HS-5 (cell line): ENCODE measurements around the gene CHP1.
"Not testable (repeated sequence)": the region's sequence is repeated elsewhere in the genome, so short reads cannot be mapped to it uniquely, and the experiment has no call there.

Experiments used
- DNase-seq: peaks from one replicate; pipeline ENCODE4 v3.0.0-alpha.2; 2012; ENCODE audit warnings: low read depth

CHP1 gene

DNA sequence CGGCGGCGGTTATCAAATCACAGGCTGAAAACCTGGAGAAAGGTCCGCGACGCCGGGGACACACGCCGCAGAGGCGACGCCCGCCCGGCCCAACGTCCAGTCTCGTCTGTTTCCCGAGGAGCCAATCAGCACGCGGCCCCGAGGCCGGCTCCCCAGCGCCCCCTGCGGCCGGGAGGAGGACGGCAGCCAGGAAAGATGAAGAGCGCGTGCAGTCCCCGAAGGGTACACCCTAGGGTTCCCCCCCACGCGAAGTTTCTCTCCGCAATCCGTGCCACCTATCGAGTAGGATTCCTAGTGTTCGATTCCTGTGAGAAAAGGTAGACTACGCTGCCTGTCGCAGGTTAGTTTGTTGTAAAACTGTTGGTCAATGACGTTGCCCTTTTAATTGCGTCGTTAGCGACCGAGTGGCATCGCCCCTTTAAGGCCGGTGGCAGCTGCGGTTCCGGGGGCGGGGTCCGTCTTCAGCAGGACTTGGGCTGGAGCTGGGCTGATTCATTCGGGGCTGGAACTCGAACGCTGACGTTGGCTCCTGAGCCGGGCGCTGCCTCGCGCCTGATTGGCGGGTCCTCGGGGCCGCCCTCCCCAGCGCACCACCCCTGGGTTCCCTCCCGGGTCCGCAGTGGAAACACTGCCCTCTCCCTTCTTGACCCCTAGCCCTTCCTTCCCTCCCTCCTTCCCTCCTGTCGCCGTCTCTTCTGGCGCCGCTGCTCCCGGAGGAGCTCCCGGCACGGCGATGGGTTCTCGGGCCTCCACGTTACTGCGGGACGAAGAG is at the start of gene CHP1, which contains the start of gene EXD1:
CHP1 (plus strand) TSS at position 619 of the 772 bp plus-strand sequence; CDS start at position 734, 115 bp downstream.
EXD1 (minus strand) TSS at position 108 of the 772 bp plus-strand sequence. CDS start 4,182 bp downstream, outside the sequence.
- DNase-seq, result peak; percentile 96

DNA sequence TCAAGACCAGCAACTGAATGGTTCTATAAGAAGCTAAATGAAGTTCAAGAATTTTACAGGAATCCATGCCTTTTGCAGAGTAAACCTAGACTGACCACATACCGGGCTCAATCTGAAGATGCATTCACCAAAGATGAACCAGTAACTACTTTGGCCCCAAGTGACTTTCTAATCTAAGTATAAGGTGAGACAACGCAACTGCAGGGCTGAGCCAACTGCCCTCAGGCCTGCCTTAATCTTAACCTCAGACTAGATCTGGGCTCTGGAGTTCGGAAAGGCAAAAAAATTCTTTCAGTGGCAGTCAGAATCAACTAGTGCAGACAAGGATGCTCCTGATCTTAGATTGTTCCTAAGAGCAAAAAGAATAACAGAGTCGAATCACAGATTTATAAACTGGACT is 48.8 kb upstream of the CHP1 start:
- no peak for DNase-seq

DNA sequence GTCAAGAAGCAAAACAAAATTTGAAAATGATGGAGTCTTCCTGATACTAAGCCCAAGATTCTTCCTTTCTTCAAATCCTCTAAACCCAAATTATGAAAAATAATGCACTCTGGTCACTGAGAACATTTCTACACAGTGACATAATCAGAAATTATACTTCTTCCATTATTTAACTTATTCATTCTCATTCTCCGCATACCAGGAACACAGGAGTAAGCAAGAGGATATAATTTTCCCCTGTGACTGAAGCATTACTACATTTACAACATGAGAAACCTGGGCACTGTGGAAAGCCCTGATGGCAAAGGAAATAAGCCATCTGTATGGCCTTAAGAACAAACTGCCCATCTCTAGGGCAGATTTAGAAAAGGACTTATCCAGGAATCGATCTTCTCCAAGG is 47.5 kb upstream of the CHP1 start:
- DNase-seq, result no peak

DNA sequence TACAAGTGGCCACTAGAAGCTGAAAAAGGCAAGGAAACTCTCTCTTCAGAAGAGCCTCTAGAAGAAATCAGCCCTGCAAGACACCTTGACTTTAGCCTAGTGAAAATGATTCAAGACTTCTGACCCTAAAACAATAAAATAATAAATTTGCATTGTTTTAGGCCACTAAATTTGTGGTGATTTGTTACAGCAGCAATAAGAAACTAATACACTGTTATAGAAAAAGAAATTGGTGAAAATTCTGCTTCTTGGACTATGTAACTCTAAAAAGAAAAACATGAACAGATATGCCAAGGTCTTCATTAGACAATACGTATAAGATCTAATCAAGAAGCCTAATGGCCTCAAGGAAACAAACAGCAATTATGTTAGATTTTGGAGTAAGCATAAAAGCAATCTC is 36.6 kb upstream of the CHP1 start:
- DNase-seq, result no peak

DNA sequence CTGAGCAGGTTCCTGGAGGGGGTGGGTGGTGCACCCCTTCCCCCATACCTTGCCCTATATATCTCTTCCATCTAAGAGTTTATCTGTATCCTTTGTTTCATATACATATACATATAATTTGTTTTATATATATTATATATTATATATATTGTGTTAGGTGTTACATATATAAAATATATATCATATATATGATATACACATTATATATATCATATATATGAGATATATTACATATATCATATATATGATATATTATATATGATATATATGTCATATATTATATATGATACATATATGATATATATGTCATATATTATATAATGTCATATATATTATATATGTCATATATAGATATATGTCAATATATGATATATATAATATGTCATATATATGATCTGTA is 31.6 kb upstream of the CHP1 start:
- DNase-seq, result no peak

DNA sequence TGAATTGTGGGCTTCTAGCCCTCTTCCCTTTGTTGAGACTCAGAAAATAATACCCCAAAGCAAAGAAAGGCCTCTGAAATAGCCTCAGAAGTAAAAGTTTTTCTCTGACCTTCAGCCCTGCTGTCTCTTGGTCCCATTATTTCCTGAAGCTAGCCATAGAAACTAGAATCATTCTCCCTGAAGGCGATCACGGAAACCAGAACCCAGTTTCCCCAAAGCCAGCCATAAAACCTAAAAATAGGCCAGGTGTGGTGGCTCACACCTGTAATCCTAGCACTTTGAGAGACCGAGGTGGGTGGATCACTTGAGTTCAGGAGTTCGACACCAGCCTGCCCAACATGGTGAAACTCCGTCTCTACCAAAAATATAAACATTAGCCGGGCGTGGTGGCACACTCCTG is 27.7 kb upstream of the CHP1 start:
- no peak for DNase-seq

DNA sequence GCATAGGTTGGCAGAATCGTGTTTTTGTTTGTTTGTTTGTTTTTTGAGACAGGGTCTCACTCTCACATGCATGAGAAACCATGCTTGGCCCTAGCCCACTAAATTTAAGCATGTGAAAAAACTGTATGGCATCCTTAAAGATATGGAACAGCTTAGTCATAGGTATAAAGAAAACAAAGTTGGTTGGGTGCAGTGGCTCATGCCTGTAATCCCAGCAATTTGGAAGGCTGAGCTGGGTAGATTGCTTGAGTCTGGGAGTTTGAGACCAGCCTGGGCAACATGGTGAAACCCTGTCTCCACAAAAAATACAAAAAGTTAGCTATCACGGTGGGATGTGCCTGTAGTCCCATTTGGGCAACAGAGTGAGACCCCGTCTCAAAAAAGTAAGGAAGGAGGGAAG is 25.8 kb upstream of the CHP1 start:
- no peak for DNase-seq

DNA sequence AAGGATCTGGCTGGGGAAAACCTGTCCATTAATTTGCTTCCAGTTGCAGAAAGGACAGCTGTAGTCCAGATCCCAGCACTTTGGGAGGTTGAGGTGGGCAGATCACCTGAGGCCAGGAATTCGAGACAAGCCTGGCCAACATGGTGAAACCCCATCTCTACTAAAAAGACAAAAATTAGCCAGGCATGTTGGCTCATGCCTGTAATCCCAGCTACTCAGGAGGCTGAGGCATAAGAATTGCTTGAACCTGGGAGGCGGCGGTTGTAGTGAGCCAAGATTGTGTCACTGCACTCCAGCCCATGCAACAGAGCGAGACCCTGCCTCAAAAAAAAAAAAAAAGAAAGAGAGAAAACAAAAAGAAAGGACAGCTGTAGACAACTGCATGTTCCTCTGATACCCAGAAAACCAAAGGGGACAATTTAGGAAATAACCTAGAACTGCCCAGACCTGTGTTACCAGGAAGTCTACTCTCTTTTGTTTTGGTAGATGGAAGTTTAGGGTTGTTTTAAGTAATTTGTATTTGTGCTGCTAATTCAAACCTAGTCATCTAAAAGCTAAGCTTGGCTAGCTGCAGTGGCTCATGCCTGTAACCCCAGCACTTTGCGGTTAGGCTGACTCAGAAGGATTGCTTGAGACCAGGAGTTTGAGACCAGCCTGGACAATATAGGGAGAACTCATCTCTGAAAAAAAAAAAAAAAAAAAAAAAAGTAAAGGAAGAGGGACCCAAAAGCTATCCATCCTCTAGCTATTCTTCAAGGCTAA is 23.2 kb upstream of the CHP1 start:
- DNase-seq, result no peak

DNA sequence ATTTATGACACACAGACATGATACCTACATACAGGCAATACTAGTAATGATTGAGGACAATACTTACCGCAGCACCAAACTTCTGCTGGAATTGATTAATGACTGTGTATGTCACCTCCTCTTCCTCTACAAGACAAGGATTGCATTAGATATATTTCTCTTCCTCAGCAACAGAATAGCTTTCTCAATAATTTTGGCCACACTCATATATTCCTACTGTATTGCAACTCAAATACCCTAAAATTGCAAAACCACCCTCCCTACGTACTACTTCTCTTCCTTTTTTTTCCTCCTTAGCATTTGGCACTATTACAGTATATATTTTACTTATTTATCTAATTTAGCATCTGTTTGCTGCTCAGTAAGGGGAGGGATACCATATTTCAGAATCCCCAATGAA is 15.4 kb upstream of the CHP1 start:
- DNase-seq, result no peak

DNA sequence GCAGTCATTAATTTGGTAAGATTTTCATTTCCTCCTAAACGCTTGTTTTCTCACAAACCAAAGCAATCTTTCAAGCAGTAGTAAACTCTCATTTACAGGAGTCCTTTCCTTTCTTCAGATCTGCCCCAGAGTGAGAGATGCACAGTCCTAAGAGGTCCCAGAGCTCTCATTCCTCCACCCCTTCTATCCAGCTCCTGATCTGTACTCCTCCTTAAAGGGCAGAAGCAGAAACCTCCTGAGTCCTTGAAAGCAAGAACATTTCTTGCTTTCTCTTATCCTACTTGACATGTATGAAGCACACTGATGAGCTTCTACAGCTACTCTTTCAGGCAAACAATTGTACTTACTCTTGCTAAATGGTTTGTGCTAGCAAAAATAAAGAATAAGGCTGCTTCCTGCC is 12.2 kb upstream of the CHP1 start:
- DNase-seq, result no peak

DNA sequence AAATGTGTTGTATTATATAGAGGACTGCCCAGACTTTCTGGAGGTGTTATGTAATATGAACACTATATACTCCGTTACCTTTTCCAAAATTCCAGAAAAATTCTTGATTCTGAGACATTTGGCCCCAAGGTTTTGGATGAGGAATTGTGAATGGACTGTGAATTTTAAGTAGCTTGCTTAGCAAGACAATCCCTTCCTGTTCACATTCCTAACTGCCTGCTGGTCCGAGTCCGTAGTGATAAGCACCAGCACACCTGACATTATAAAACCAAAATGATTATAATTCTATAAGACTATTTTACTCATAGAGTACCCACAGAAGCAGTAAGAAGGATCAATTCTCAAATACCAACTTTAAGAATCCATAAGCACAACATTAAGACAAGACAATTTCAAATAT is 11.7 kb upstream of the CHP1 start:
- DNase-seq, result no peak

DNA sequence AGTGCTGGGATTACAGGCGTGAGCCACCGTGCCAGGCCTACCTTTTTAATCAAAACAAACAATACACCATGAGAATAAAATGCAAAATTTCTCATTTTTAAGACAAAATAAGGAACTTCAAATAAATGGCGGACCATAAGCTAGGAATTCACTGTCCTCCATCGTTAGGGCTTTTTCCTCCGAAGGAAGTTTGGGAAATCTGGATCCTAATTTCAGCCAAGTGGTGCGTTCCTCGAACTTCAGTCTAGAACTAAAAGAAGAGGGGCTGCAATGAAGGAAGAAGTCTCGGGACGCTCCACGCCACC is 771 bp upstream of the CHP1 start:
- DNase-seq, result no peak

DNA sequence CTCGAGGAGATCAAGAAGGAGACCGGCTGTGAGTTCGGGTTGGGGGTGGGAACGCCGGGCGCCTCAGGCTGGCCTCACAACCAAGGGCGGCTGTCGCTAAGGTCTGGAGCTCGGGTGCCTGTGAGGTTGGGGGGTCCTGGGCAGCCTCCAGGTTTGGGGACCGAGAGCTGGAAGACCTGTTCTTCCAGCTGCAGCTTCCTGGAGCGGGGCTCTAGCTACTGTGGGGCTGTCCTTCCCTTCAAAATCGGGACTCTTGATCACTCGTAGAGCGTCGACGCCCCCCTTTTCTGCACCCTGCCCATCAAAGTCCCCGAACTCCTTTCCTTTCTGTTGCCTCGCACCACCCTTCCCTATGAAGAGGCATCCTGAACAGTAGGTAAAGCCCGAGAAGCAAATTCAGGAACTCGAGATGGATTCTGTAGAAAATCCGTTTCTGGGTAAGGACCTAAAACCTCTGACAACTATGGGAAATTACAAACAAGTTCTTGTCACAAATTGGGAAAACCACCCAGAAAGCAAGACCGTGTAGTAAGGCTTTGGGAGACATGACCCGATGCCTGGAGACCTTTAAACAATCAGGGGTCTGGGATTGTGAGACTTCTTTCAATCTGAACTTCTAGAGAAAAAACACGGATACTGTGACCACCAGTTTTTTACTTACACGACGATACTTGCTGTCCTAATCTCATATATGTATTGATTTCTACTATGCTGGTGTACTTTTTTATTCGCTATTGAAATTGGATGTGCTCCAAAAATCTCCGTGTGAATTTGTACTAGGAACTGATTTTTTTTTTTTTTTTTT is 556 bp downstream of the CHP1 start:
- peak; percentile 1 for DNase-seq

DNA sequence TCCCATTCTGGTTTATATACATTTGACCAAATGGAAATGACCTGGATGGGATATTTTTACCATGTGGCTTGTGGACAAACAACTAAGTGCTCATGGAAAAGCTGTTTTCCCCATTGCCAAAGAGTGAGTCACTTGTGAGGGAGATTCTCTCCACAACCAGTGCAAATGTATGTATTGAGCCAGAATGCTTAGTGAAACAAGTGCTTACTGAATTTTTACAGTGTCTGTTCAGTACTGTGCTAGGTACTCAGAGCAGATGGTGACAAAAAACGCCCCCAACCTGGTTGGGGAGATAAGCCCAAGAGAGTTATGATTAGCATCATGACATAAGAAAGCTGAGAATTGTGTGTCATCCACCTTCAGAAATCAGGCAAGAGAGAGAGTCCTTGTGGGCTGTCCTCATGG is 2.3 kb downstream of the CHP1 start:
- peak; percentile 53 for DNase-seq

DNA sequence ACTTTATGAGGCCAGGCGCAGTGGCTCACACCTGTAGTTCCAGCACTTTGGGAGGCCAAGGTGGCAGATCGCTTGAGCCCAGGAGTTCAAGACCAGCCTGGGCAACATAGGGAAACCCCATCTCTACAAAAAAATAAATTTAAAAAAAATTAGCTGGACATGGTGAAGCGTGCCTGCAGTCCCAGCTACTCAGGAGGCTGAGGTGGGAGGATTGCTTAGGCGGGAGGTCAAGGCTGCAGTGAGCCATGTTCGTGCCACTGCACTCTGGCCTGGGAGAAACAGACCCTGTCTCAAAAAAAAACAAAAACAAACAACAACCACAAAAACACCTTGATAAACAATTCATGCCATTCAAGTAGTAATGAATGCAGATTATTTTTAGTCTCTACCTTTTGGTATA is 4.2 kb downstream of the CHP1 start:
- DNase-seq, result not testable (repeated sequence)

DNA sequence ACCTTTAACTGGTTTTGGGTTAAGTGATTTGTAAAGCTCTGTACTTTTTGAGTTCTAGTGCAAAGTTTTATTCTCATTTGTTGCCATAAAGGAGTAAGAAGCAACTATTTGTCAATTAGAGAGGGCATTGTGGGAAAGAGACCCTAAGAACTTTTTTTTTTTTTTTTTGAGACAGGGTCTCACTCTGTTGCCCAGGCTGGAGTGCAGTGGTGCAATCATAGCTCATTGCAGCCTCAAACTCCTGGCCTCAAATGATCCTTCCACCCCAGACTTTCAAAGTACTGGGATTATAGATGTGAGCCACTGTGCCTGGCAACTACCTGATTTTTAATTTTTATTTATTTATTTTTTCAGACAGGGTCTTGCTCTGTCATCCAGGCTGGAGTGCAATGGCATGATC is 4.9 kb downstream of the CHP1 start:
- no peak for DNase-seq

DNA sequence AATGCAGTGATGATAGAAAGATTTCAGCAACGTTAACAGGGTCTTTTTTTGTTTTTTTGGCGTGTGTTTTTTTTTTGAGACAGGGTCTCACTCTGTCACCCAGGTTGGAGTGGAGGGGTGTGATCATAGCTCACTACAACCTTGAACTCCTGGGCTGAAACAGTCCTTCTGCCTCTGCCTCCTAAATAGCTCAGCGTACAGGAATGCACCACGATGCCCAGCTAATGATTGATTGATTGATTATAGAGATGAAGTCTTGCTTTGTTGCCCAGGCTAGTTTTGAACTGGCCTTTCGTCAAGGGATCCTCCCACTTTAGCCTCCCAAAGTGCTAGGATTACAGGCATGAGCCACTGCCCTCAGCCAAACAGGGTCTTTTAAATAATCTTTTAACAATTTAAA is 7.0 kb downstream of the CHP1 start:
- DNase-seq, result no peak

DNA sequence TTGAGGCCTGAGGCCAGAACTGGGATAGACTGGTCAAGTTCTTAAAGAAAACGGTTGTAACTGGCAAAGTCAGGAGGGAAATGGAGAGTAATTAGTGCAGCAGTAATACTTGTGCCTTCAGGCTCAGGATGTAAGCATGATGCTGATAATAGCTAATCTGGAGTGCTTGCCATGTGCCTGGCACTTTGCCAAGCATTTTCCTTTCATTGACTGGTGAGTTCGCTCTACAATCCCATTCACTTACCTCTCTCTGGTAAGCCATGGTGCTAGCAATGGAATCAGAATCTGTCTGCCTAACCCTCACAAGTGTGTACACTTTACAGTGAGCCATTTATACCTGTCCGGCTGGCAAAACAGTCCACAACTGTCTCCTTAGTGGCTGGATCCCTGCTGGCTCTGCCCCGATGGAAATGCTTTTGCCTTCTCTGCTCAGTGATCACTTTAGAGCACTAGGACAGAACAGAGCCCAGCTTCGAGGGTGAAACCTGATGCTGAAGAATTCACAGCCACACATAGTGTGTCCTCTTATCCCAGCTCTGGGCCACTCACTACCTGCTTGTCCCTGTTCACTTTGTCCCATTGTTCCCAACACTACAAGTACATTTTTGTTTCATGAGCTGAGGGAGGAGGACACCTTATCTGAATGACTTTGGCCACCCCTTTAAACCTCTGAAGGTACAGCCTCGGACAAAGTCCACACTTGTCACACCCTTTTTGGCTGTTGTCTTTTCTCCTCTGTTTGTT is 10.3 kb downstream of the CHP1 start:
- no peak for DNase-seq

DNA sequence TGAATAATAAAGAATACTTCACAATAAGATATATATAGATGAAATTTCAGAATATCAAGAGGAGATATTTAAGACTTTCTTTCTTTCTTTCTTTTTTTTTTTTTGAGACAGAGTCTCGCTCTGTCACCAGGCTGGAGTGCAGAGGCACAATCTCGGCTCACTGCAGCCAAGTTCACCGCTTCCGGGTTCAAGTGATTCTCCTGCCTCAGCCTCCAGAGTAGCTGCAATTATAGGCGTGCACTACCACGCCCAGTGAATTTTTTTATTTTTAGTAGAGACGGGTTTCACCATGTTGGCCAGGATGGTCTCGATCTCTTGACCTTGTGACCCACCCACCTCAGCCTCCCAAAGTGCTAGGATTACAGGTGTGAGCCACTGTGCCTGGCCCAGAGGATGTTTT is 19.7 kb downstream of the CHP1 start:
- not testable (repeated sequence) for DNase-seq

DNA sequence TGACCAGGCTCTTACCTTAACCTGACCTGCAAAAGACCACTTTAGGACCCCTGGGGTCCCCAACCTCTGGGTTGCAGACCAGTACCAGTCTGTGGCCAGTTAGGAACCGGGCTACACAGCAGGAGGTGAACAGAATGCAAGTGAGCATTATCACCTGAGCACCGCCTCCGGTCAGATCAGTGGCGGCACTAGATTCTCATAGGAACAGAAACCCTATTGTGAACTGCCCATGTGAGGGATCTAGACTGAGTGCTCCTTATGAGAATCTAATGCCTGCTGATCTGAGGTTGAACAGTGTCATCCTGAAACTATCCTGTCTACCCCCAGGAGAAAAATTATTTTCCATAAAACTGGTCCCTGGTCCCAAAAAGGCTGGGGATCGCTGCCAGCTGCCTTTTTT is 20.3 kb downstream of the CHP1 start:
- DNase-seq, result no peak

DNA sequence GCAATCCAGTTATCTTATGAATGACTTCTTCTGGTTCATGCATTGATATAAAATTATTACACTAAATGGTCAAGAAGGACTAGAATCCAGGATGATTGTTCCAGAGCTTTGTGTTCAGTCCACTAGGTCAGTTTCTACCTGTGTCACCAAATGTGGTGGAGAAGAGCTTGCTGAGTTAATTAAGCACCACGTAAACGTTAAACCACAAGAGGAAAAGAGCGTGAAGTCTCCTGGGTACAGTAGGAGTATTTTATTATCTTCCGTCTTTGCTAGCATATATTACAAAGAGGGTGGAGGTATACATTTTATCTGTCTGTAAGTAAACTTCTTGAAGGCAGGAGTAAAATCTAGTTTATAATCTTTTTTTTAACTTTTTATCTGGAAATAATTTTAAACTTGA is 23.5 kb downstream of the CHP1 start:
- DNase-seq, result no peak

DNA sequence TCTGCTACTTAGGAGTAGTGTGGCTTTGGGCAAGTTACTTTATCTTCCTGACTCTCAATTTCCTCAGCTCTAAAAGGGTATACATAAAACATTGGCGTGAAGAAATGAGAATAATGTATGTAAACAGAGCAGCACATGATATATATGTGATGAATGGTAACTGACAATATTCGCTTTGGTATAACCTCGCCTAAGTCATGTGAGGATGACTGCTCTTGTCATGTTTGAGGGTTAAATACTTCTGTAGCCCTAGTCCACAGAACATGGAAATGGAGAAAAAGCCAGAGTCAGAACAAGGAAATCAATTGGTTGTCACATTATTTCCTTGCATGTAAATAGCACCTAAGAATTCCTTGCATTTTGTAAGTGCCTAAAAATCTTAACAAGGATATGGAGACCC is 25.0 kb downstream of the CHP1 start:
- DNase-seq, result no peak
